Measurements from ENCODE around the gene GART. TPM values are rescaled to one million over a fixed set of nuclear protein-coding genes. Genes with fewer than 3 reads are reported as not detected.

GART gene
- total RNA-seq, 4 donors from 2014 or later, result 35.8 to 61.8 (median 49.0) TPM

DNA sequence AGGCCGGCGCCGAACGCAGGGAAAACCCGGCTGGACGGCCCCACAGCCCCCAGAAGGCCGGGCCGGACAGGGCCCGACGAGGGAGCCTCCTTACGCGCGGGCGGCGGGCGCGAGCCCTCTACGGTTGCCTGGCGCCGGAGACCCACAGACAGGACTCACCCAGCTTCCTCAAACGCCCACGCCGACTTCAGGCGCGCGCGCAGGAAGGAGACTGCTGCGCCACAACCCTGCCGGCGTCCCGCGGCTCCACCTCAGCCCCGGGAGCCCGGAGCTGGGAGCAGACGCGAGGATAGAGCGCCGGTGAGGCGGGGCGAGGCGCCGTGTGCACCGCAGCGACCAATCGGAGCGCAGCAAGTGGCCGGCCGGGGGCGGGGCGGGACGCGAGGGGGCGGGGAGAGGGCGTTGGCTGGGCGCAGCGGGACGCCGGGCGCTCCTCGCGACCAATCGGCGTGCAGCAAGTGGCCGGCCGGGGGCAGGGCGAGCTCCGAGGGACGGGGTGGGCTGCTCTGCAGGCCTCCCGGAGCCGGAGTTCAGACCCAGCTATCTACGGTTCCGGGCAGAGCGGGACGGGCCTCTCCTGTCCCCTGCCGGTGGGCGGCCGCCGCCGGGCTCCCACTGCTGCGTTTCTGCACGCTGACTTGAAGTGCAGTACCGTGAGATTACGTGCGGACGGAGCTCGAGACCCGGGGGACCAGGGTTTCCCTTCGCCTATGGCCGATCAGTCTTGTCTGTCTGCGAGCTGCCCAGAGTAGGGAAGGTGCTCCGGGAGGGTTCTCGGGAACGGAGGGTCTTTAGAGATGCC, 62.0 kb downstream of the GART start, which contains the start of gene TMEM50B:
Gene TMEM50B (minus strand): TSS at position 296 of the 802 bp plus-strand sequence. CDS start 11,089 bp downstream, outside the sequence.
- Histone ChIP-seq H3K36me3 (no peaks in the 10 kb centered on the region), H3K4me3 (peak within 1 kb of the TSS; percentile 72 to 94 (median 82)), H3K27me3 (no peaks in the 10 kb centered on the region), H3K4me1 (peaks cover 19 to 32% (median 23%) of the 10 kb centered on the region in 4 donors), H3K9me3 (no peaks in the 10 kb centered on the region), H3K27ac (replicated peaks in 1 of 4) (peak within 1 kb of the TSS; percentile 91 to 96 (median 96))
- WGBS, result 0% methylated on average over 6 of the region's 93 CpGs
- DNase-seq (ENCODE audit: extremely low spot score), result peak; percentile 98
- TF ChIP-seq EP300 (IDR thresholded peaks at IDR 0.05), result no peak
- peak; percentile 42 to 62 (median 59) for TF ChIP-seq CTCF (IDR thresholded peaks at IDR 0.05)
- TF ChIP-seq POLR2A (IDR thresholded peaks at IDR 0.05; ENCODE audit: low read depth), result peak; percentile 84
- TF ChIP-seq POLR2AphosphoS5 (IDR thresholded peaks at IDR 0.05), result peak; percentile 97 to 98
- intact Hi-C loops (cut with DNase I), result loop anchor here (5.0 kb wide), 1 partner anchor 62 kb away; the partner anchor contains the start of genes GART and SON

DNA sequence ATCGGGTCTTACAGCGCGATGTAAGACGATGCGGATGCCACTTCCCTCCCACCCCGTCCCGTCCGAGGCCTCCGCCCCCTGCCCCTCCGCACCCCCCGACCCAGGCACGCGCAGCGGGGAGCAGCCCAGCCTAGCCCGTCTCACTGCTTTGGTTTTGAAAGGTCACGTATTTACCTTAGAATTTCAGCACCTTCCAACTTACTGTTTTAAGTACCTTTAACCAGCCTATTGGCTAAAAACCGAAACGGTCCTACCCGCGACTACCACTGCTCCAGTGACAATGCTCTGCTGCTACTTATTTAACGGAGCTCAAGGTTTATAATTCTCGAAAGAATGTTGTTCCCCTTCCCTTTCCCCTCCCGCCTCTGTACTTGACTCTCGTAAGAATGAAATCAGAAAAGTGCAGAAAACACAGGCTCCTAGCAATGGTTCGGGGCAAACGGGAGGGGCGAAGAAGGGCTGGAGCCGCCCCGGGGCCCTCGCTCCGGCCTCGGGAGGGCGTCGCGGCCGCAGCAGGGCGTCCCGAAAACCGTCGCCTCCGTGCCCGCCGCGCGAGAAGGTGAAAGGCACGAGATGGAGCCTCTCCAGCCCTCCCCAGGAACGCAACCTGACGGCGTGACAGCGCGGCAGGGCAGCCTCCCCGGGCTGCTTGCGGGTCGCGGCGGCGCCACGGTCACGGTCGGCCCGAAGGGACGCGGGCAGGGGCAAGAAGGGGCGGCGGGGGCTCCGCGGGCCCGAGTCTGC, 62.8 kb downstream of the GART start:
- Histone ChIP-seq H3K27ac (replicated peaks in 1 of 4) (peak overlapping the region; percentile 91 to 96 (median 96)), H3K9me3 (no peaks in the 10 kb centered on the region), H3K4me3 (peak overlapping the region; percentile 72 to 94 (median 82)), H3K4me1 (peaks cover 19 to 32% (median 23%) of the 10 kb centered on the region in 4 donors), H3K36me3 (no peaks in the 10 kb centered on the region), H3K27me3 (no peaks in the 10 kb centered on the region)
- WGBS, result under 1% methylated on average over 41 of the region's 68 CpGs
- DNase-seq (ENCODE audit: extremely low spot score), result no peak
- intact Hi-C loops (cut with DNase I), result no loop called here
- no peak for TF ChIP-seq POLR2AphosphoS5 (IDR thresholded peaks at IDR 0.05)
- TF ChIP-seq CTCF (IDR thresholded peaks at IDR 0.05), result peak in 1 of 3 experiments; percentile 8

DNA sequence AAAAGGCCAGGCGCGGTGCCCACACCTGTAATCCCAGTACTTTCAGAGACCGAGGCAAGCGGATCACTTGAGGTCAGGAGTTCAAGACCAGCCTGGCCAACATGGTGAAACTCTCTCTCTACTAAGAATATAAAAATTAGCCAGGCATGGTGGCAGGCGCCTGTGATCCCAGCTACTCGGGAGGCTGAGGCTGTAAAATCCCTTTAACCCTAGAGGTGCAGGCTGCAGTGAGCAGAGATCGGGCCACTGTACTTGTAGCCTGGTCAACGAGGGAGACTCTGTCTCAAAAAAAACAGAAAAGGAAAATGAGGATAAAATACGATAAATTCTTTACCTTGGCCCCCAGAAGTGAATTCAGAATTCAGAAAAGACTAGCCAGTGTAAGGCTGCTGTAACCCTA, 63.7 kb downstream of the GART start:
- 65% methylated on average over 9 of the region's 9 CpGs for WGBS
- Histone ChIP-seq H3K4me1 (peaks cover 19 to 32% (median 23%) of the 10 kb centered on the region in 4 donors), H3K9me3 (no peaks in the 10 kb centered on the region), H3K36me3 (no peaks in the 10 kb centered on the region), H3K27me3 (no peaks in the 10 kb centered on the region), H3K4me3 (peak overlapping the region; percentile 72 to 94 (median 82)), H3K27ac (replicated peaks in 1 of 4) (peak overlapping the region; percentile 91 to 96 (median 96))
- no peak for DNase-seq (ENCODE audit: extremely low spot score)
- intact Hi-C loops (cut with DNase I), result no loop called here
- TF ChIP-seq POLR2AphosphoS5 (IDR thresholded peaks at IDR 0.05), result no peak
- TF ChIP-seq CTCF (IDR thresholded peaks at IDR 0.05), result no peak
- no peak for TF ChIP-seq POLR2A (IDR thresholded peaks at IDR 0.05; ENCODE audit: low read depth)
- no peak for TF ChIP-seq EP300 (IDR thresholded peaks at IDR 0.05)

DNA sequence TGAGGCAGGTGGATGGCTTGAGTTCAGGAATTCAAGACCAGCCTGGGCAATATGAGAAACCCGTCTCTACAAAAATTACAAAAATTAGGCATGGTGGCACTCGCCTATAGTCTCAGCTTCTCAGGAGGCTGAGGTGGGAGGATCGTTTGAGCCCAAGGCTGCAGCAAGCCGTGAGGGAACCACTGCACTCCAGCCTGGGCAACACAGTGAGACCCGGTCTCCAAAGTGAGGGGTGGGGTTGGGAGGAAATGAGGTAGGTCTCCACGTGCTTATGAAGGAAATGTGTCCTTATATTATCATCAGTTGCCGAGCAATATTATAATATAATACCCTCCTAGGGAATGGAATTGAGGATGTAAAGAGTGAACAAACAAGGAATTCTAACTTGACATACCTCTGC, 64.9 kb downstream of the GART start:
- no peak for DNase-seq (ENCODE audit: extremely low spot score)
- Histone ChIP-seq H3K4me1 (peaks cover 19 to 32% (median 23%) of the 10 kb centered on the region in 4 donors), H3K27me3 (no peaks in the 10 kb centered on the region), H3K9me3 (no peaks in the 10 kb centered on the region), H3K4me3 (no peak overlapping the region), H3K36me3 (no peaks in the 10 kb centered on the region), H3K27ac (replicated peaks in 1 of 4) (no peak overlapping the region)
- intact Hi-C loops (cut with DNase I), result no loop called here
- 86% methylated on average over 7 of the region's 7 CpGs for WGBS
- no peak for TF ChIP-seq POLR2AphosphoS5 (IDR thresholded peaks at IDR 0.05)
- TF ChIP-seq EP300 (IDR thresholded peaks at IDR 0.05), result no peak

GRCh38 chr21:33473344-33473743, 68.6 kb downstream of the GART start:
- no peak for DNase-seq (ENCODE audit: extremely low spot score)
- intact Hi-C loops (cut with DNase I), result no loop called here
- Histone ChIP-seq H3K36me3 (no peaks in the 10 kb centered on the region), H3K9me3 (no peaks in the 10 kb centered on the region), H3K27me3 (no peaks in the 10 kb centered on the region), H3K4me1 (peaks cover 7 to 21% (median 14%) of the 10 kb centered on the region in 4 donors), H3K27ac (replicated peaks in 1 of 4) (no peak overlapping the region), H3K4me3 (no peak overlapping the region)
- WGBS, result 89% methylated on average over 3 of the region's 3 CpGs
- TF ChIP-seq EP300 (IDR thresholded peaks at IDR 0.05) (no peak), POLR2AphosphoS5 (IDR thresholded peaks at IDR 0.05) (no peak), CTCF (IDR thresholded peaks at IDR 0.05) (no peak), POLR2A (IDR thresholded peaks at IDR 0.05; ENCODE audit: low read depth) (no peak)
